ENCODE measurements around the gene PRSS37.
"Not testable (repeated sequence)": the region's sequence is repeated elsewhere in the genome, so short reads cannot be mapped to it uniquely, and the experiment has no call there.

The PRSS37 gene

DNA sequence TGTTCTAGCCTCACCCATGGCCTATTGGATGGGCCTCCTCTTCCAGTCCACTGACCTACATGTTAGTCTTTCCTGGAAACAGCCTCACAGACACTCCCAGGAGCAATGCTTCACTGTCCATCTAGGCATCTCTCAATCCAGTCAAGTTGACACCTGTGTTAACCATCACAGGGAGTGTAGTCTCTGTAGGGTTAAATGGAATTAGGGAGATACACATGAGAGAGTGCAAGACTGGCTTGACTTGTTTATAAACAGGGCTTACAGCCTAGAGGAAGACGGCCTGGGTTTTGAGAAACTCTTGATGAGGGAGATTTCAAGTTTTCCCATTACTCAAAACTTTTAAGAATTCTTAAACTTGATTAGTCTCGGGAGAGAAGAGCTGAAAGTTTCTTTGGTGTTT is 18.9 kb upstream of the PRSS37 start:
- no peaks in the 10 kb centered on the region for H3K36me3 ChIP-seq (ENCODE audit: insufficient read depth, low read length)
- no peak overlapping the region for H3K9ac ChIP-seq (ENCODE audit: low read depth, low read length)
- H3K27me3 ChIP-seq (ENCODE audit: control insufficient read depth, insufficient read depth, low read length): no peaks in the 10 kb centered on the region
- H3K4me2 ChIP-seq (ENCODE audit: low read length): no peak overlapping the region
- peaks cover 9% of the 10 kb centered on the region for H3K4me1 ChIP-seq (ENCODE audit: control insufficient read depth, insufficient read depth, low read length)
- no peaks in the 10 kb centered on the region for H3K9me3 ChIP-seq (replicated peaks; ENCODE audit: low read length)
- H3K4me3 ChIP-seq (ENCODE audit: low read length): no peak overlapping the region

DNA sequence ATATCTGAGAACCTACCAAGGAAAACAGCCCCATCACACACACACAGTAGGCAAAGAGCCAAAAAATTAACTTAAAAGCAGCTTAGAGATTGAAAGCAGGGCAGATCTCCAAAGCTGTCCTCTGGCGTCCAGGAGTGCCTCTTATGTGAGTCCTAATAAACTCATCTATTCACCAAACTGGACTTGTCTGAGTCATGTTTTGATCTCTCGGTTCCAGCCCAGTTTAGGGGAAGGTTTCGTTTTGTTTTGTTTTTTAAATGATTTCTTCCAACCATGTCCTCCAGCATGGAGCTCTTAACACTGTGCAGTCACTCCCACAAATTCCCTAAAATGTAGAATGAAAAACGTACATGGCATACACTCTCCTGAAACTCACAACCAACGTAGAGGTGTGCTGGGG is 6.7 kb upstream of the PRSS37 start:
- no peak overlapping the region for H3K4me3 ChIP-seq (ENCODE audit: low read length)
- H3K36me3 ChIP-seq (ENCODE audit: insufficient read depth, low read length): no peaks in the 10 kb centered on the region
- H3K9ac ChIP-seq (ENCODE audit: low read depth, low read length): no peak overlapping the region
- no peaks in the 10 kb centered on the region for H3K4me1 ChIP-seq (ENCODE audit: control insufficient read depth, insufficient read depth, low read length)
- no peaks in the 10 kb centered on the region for H3K27me3 ChIP-seq (ENCODE audit: control insufficient read depth, insufficient read depth, low read length)
- H3K9me3 ChIP-seq (replicated peaks; ENCODE audit: low read length): no peaks in the 10 kb centered on the region
- no peak overlapping the region for H3K4me2 ChIP-seq (ENCODE audit: low read length)

DNA sequence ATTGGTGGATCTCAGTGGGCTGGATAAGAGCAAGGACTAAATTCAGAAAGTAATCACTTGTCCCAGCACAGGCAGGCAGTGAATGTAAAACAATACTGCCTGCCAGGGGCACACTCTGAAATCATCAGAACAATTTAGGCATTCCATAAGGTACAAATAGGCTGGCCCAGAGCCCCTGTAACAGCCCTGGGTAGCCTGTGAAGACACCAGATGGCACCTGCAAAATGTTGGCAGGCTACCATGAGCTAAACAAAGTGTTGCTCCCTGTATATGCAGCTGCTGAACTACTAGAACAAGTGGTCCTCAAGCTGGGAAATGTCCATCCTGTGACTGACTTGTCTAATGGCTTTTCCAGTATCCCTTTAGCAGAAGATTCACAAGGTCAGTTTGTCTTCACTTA is 3.0 kb upstream of the PRSS37 start:
- no peaks in the 10 kb centered on the region for H3K9me3 ChIP-seq (replicated peaks; ENCODE audit: low read length)
- no peak overlapping the region for H3K4me3 ChIP-seq (ENCODE audit: low read length)
- H3K9ac ChIP-seq (ENCODE audit: low read depth, low read length): no peak overlapping the region
- no peak overlapping the region for H3K4me2 ChIP-seq (ENCODE audit: low read length)
- no peaks in the 10 kb centered on the region for H3K4me1 ChIP-seq (ENCODE audit: control insufficient read depth, insufficient read depth, low read length)
- H3K36me3 ChIP-seq (ENCODE audit: insufficient read depth, low read length): no peaks in the 10 kb centered on the region
- no peaks in the 10 kb centered on the region for H3K27me3 ChIP-seq (ENCODE audit: control insufficient read depth, insufficient read depth, low read length)

DNA sequence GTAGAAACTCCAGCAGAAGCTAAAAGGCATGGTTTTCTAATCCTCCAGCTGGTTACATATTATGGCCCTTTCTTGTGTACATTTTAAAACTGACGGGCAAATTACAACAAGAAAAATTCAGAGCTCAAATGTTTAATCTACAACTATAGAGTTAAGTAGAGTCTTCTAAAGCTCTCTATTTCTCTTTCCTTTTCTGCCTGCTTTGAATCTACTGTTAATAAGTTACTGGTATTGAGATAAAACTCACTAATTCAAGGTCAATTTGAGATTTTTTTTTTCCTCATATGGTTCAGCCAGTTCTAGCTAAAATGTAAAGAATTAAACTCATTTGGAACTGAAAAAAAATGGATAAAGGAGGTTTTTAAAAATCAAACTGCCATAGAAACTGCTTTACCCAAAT is 1.6 kb upstream of the PRSS37 start:
- Histone ChIP-seq H3K4me1 (ENCODE audit: control insufficient read depth, insufficient read depth, low read length) (no peaks in the 10 kb centered on the region), H3K27me3 (ENCODE audit: control insufficient read depth, insufficient read depth, low read length) (no peaks in the 10 kb centered on the region), H3K9ac (ENCODE audit: low read depth, low read length) (no peak overlapping the region), H3K36me3 (ENCODE audit: insufficient read depth, low read length) (no peaks in the 10 kb centered on the region), H3K4me2 (ENCODE audit: low read length) (no peak overlapping the region), H3K9me3 (replicated peaks; ENCODE audit: low read length) (no peaks in the 10 kb centered on the region), H3K4me3 (ENCODE audit: low read length) (no peak overlapping the region)

DNA sequence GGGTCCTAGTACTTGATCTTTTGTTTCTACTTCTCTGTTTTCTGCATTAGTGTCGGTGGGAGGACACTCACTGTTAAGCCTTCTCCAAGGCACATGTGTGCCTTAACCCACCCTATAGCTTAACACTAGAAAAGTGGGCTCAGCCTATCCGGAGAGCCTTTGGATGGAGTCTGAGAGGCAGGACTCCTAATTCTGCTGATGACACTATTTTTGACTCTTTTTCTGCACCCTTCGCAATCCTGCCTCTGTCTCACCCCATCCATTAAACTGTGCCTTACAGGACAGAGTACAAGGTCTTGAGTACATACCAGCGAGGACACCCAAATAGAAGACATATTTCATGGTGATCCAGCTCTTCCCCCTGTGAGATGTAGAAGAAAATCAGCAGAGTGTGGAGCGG is 577 bp downstream of the PRSS37 start:
- no peak overlapping the region for H3K4me3 ChIP-seq (ENCODE audit: low read length)
- H3K9me3 ChIP-seq (replicated peaks; ENCODE audit: low read length): no peaks in the 10 kb centered on the region
- H3K27me3 ChIP-seq (ENCODE audit: control insufficient read depth, insufficient read depth, low read length): no peaks in the 10 kb centered on the region
- H3K36me3 ChIP-seq (ENCODE audit: insufficient read depth, low read length): no peaks in the 10 kb centered on the region
- no peak overlapping the region for H3K4me2 ChIP-seq (ENCODE audit: low read length)
- no peaks in the 10 kb centered on the region for H3K4me1 ChIP-seq (ENCODE audit: control insufficient read depth, insufficient read depth, low read length)
- no peak overlapping the region for H3K9ac ChIP-seq (ENCODE audit: low read depth, low read length)

DNA sequence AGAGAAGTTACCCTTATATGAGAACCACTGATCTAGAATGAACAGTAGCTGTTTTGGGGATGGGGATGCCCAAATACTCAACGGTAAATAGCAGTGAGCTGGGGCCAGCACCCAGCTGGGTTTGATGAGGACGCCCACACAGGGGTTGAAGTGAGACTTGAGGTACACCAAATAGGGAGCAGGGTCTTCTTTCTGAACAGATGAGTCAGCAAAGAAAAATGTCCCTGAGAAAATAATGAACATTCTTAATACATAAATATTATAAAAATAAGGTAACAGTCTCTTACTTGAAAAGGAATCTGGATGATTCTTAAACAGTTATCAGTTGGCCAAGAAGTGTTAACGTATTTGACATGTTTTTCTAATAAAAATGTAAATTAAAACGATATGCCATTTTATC is 2.0 kb downstream of the PRSS37 start:
- Histone ChIP-seq H3K36me3 (ENCODE audit: insufficient read depth, low read length) (no peaks in the 10 kb centered on the region), H3K4me1 (ENCODE audit: control insufficient read depth, insufficient read depth, low read length) (no peaks in the 10 kb centered on the region), H3K4me3 (ENCODE audit: low read length) (no peak overlapping the region), H3K4me2 (ENCODE audit: low read length) (no peak overlapping the region), H3K9ac (ENCODE audit: low read depth, low read length) (no peak overlapping the region), H3K9me3 (replicated peaks; ENCODE audit: low read length) (no peaks in the 10 kb centered on the region), H3K27me3 (ENCODE audit: control insufficient read depth, insufficient read depth, low read length) (no peaks in the 10 kb centered on the region)

DNA sequence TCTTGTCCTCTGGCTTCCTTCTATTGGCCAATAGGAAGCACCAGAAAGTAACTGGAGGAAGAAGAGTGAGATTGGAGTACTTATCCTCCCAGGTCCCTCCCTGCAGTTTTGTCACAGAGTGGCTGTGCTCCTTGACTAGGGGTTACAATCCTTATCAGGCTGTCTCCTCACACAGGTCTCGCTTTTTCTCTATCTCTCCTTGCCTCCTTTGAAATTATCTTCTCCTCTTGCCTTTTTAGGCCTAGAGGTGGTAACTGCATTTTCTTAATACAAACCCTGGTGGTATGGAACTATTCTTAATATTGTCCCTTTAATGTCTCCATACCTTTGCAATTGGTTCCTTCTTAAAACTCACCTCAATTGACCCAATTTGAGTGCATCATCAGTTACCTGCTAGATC is 2.7 kb downstream of the PRSS37 start:
- Histone ChIP-seq H3K4me2 (ENCODE audit: low read length) (no peak overlapping the region), H3K36me3 (ENCODE audit: insufficient read depth, low read length) (no peaks in the 10 kb centered on the region), H3K4me1 (ENCODE audit: control insufficient read depth, insufficient read depth, low read length) (no peaks in the 10 kb centered on the region), H3K27me3 (ENCODE audit: control insufficient read depth, insufficient read depth, low read length) (no peaks in the 10 kb centered on the region), H3K4me3 (ENCODE audit: low read length) (no peak overlapping the region), H3K9me3 (replicated peaks; ENCODE audit: low read length) (no peaks in the 10 kb centered on the region), H3K9ac (ENCODE audit: low read depth, low read length) (no peak overlapping the region)

DNA sequence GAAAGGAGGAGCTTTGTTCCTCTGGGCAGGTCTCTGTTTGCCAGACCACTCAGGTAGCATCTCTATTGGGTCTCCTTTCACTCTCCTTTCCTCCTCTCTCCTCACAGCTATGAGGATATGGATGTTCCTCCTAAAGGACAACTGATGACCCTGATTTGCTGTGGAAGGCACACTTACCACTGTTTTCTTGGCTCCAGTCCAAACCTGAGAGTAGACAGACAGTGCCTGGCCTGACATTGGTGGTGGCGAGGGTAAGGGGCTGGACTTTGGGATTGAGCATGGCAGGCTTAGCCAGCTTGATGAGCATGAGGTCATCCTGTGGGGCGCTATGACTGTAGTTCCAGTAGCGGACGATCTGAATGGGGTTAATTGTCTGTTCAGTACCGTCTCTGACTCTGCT is 3.6 kb downstream of the PRSS37 start:
- Histone ChIP-seq H3K4me3 (ENCODE audit: low read length) (no peak overlapping the region), H3K9me3 (replicated peaks; ENCODE audit: low read length) (no peaks in the 10 kb centered on the region), H3K27me3 (ENCODE audit: control insufficient read depth, insufficient read depth, low read length) (no peaks in the 10 kb centered on the region), H3K36me3 (ENCODE audit: insufficient read depth, low read length) (no peaks in the 10 kb centered on the region), H3K4me2 (ENCODE audit: low read length) (no peak overlapping the region), H3K9ac (ENCODE audit: low read depth, low read length) (no peak overlapping the region), H3K4me1 (ENCODE audit: control insufficient read depth, insufficient read depth, low read length) (no peaks in the 10 kb centered on the region)

DNA sequence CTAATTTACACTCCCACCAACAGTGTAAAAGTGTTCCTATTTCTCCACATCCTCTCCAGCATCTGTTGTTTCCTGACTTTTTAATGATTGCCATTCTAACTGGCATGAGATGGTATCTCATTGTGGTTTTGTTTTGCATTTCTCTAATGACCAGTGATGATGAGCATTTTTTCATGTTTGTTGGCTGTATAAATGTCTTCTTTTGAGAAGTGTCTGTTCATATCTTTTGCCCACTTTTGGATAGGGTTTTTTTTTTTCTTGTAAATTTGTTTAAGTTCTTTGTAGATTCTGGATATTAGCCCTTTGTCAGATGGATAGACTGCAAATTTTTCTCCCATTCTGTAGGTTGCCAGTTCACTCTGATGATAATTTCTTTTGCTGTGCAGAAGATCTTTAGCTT is 18.9 kb downstream of the PRSS37 start:
- not testable (repeated sequence) for H3K4me1 ChIP-seq (ENCODE audit: control insufficient read depth, insufficient read depth, low read length); H3K36me3 ChIP-seq (ENCODE audit: insufficient read depth, low read length); H3K4me3 ChIP-seq (ENCODE audit: low read length); H3K4me2 ChIP-seq (ENCODE audit: low read length); H3K27me3 ChIP-seq (ENCODE audit: control insufficient read depth, insufficient read depth, low read length); H3K9me3 ChIP-seq (replicated peaks; ENCODE audit: low read length); H3K9ac ChIP-seq (ENCODE audit: low read depth, low read length)

DNA sequence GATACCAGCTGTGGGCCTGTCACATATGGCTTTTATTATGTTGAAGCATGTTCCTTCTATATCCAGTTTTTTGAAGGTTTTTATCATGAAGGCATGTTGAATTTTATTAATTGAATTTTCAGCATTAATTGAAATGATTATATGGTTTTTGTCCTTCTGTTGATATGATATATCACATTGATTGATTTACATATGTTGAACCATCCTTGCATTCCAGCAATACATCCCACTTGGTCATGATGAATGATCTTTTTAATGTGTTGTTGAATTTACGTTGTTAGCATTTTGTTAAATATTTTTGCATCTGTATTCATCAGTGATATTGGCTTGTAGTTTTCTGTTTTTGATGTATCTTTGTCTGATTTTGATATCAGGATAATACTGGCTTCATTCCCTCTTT is 21.2 kb downstream of the PRSS37 start:
- no peaks in the 10 kb centered on the region for H3K27me3 ChIP-seq (ENCODE audit: control insufficient read depth, insufficient read depth, low read length)
- H3K9ac ChIP-seq (ENCODE audit: low read depth, low read length): no peak overlapping the region
- H3K4me1 ChIP-seq (ENCODE audit: control insufficient read depth, insufficient read depth, low read length): no peaks in the 10 kb centered on the region
- H3K36me3 ChIP-seq (ENCODE audit: insufficient read depth, low read length): no peaks in the 10 kb centered on the region
- H3K4me3 ChIP-seq (ENCODE audit: low read length): no peak overlapping the region
- H3K4me2 ChIP-seq (ENCODE audit: low read length): no peak overlapping the region
- H3K9me3 ChIP-seq (replicated peaks; ENCODE audit: low read length): no peaks in the 10 kb centered on the region

DNA sequence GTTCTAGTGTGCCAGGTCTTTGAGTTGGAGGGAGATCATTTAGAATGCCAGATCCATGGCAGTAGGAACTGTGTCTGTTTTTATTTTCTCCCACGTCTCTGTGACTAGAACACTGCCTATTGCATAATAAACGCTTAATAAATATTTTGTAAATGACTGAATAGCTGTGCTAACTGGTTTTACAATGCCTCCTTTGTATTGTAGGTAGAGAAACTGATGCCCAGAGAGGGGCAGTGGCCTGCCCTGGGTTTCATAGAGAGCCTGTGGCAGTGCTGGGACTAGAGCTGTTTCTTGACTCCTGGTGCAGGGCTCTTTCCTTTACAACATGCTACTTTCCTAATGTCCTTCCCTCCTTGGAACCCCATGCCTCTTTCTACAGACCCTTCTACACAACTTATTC is 48.8 kb downstream of the PRSS37 start:
- Histone ChIP-seq H3K4me1 (ENCODE audit: control insufficient read depth, insufficient read depth, low read length) (no peaks in the 10 kb centered on the region), H3K4me2 (ENCODE audit: low read length) (no peak overlapping the region), H3K9ac (ENCODE audit: low read depth, low read length) (no peak overlapping the region), H3K4me3 (ENCODE audit: low read length) (no peak overlapping the region), H3K36me3 (ENCODE audit: insufficient read depth, low read length) (no peaks in the 10 kb centered on the region), H3K27me3 (ENCODE audit: control insufficient read depth, insufficient read depth, low read length) (no peaks in the 10 kb centered on the region), H3K9me3 (replicated peaks; ENCODE audit: low read length) (no peaks in the 10 kb centered on the region)

DNA sequence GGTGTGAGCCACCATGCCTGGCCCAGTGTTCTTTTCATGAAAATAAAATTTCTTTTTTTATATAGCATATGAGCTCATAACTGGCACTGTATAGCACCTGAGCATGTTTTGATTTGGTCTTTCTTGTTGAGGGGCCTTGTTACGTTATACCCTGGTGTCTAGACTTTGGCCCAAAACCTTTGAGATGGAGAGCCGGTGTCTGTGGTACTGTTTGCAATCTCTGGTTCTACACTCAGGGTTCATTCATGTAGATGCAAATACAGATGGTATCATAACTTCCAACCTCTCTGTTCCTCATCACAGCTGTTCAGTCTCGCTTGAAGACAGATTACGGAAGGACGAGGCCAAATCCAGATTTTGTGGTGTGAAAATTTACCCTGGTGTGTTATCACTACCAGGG is 51.4 kb downstream of the PRSS37 start, which contains the start of gene TAS2R5:
TAS2R5 (plus strand) TSS at position 301 of the 400 bp plus-strand sequence. CDS start 145 bp downstream, outside the sequence.
- Histone ChIP-seq H3K36me3 (ENCODE audit: insufficient read depth, low read length) (no peaks in the 10 kb centered on the region), H3K4me2 (ENCODE audit: low read length) (no peak within 1 kb of the TSS), H3K4me3 (ENCODE audit: low read length) (no peak within 1 kb of the TSS), H3K27me3 (ENCODE audit: control insufficient read depth, insufficient read depth, low read length) (no peaks in the 10 kb centered on the region), H3K4me1 (ENCODE audit: control insufficient read depth, insufficient read depth, low read length) (no peaks in the 10 kb centered on the region), H3K9ac (ENCODE audit: low read depth, low read length) (no peak within 1 kb of the TSS), H3K9me3 (replicated peaks; ENCODE audit: low read length) (no peaks in the 10 kb centered on the region)

Measured in skeletal muscle satellite cell (primary cell).